Measurements from ENCODE around the gene MRPL39. TPM values are rescaled to one million over a fixed set of nuclear protein-coding genes. Genes with fewer than 3 reads are reported as not detected.

MRPL39 gene
- total and polyA plus RNA-seq, 8 donors: 2.9 to 65.6 (median 31.5) TPM; not detected in 1

DNA sequence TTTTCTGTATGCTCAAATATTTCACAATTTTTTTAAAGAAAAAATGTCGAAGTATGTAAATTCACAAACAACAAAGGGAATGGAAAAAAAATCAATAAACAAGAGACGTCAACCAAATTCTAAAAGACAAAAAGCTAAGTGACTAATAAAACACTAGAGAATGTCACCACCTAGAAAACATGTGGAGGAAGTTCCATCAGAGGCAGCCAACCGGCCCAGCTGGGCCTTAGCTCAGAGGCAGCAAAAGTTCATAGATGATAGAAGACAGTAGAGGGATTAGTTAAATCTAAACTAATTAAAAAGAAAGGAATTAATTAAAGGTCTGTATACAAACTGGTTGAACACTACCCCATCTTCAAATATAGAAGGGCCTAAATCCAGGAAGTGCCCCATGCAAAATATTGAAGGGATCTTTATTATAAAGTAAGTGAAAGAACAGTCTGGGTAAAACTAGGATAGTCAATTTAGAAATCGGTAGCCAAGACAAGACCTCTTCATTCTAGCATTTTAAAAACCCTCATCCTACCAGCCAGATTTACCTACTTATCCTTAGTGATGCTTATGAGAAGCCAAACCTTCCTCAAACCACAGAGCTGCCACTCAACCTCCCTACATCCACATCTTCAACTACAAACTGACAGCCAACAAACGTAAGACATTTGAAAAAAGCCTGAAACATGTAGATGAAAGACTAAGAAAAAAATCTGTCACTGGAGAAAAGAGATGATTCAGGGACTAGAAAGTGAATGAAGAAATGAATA, 23.7 kb downstream of the MRPL39 start:
- TF ChIP-seq POLR2AphosphoS5 (IDR thresholded peaks at IDR 0.05) (no peak), EP300 (IDR thresholded peaks at IDR 0.05) (no peak), POLR2A (IDR thresholded peaks at IDR 0.05) (no peak)
- TF ChIP-seq, protein P1, sequence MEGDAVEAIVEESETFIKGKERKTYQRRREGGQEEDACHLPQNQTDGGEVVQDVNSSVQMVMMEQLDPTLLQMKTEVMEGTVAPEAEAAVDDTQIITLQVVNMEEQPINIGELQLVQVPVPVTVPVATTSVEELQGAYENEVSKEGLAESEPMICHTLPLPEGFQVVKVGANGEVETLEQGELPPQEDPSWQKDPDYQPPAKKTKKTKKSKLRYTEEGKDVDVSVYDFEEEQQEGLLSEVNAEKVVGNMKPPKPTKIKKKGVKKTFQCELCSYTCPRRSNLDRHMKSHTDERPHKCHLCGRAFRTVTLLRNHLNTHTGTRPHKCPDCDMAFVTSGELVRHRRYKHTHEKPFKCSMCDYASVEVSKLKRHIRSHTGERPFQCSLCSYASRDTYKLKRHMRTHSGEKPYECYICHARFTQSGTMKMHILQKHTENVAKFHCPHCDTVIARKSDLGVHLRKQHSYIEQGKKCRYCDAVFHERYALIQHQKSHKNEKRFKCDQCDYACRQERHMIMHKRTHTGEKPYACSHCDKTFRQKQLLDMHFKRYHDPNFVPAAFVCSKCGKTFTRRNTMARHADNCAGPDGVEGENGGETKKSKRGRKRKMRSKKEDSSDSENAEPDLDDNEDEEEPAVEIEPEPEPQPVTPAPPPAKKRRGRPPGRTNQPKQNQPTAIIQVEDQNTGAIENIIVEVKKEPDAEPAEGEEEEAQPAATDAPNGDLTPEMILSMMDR (IDR thresholded peaks at IDR 0.05): no peak
- H3K4me3 ChIP-seq: no peak overlapping the region
- no peaks in the 10 kb centered on the region for H3K4me1 ChIP-seq
- H3K36me3 ChIP-seq: peaks cover 7 to 44% (median 40%) of the 10 kb centered on the region in 4 donors
- 66 to 84% (median 80%) methylated on average over 5 of the region's 5 CpGs for WGBS, 5 donors
- no peak for DNase-seq
- no peaks in the 10 kb centered on the region for H3K27me3 ChIP-seq
- no peak overlapping the region for H3K27ac ChIP-seq
- H3K9me3 ChIP-seq: no peaks in the 10 kb centered on the region
- intact Hi-C loops (cut with DNase I; ENCODE audit: low total_unique reads): no loop called here

DNA sequence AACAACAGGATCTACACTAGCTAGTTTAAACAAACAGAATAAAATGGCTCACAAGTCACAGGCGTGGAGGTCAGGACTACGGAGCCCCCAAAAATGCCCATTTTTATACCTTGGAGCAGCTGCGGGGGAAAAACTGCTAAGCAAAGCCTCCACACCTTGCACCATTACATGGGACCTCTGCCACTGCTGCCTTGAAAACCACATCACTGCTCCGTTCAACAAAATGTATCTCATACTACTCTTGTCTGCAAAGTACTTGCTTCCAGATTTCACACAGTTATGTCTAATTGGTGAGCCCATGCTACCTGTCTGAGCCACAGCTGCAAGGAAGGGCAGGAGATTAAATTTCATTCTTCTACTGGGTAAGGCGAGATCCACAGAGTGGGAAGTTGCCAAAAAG, 24.4 kb downstream of the MRPL39 start:
- no peak for DNase-seq
- Histone ChIP-seq H3K36me3 (peaks cover 5 to 39% (median 38%) of the 10 kb centered on the region in 4 donors), H3K4me1 (no peaks in the 10 kb centered on the region), H3K9me3 (no peaks in the 10 kb centered on the region), H3K4me3 (no peak overlapping the region), H3K27me3 (no peaks in the 10 kb centered on the region), H3K27ac (no peak overlapping the region)
- 88 to 93% (median 90%) methylated on average over 5 of the region's 5 CpGs for WGBS, 5 donors
- TF ChIP-seq EP300 (IDR thresholded peaks at IDR 0.05): no peak
- no peak for TF ChIP-seq POLR2A (IDR thresholded peaks at IDR 0.05)
- TF ChIP-seq POLR2AphosphoS5 (IDR thresholded peaks at IDR 0.05): no peak
- TF ChIP-seq, protein P1 (IDR thresholded peaks at IDR 0.05): no peak
- intact Hi-C loops (cut with DNase I; ENCODE audit: low total_unique reads): no loop called here

GRCh38 chr21:25582164-25582790, 25.0 kb downstream of the MRPL39 start:
- H3K27ac ChIP-seq: no peak overlapping the region
- intact Hi-C loops (cut with DNase I; ENCODE audit: low total_unique reads): no loop called here
- whole genome bisulfite sequencing, 5 donors: 94 to 97% (median 95%) methylated on average over 3 of the region's 3 CpGs
- no peak overlapping the region for H3K4me3 ChIP-seq
- TF ChIP-seq POLR2A (IDR thresholded peaks at IDR 0.05) (no peak), POLR2AphosphoS5 (IDR thresholded peaks at IDR 0.05) (no peak), EP300 (IDR thresholded peaks at IDR 0.05) (no peak)
- TF ChIP-seq, protein P1 (IDR thresholded peaks at IDR 0.05): no peak
- no peaks in the 10 kb centered on the region for H3K4me1 ChIP-seq
- H3K9me3 ChIP-seq: no peaks in the 10 kb centered on the region
- peaks cover 0 to 35% (median 34%) of the 10 kb centered on the region in 4 donors for H3K36me3 ChIP-seq
- no peaks in the 10 kb centered on the region for H3K27me3 ChIP-seq
- DNase-seq: no peak

GRCh38 chr21:25581582-25581981, 25.7 kb downstream of the MRPL39 start:
- H3K27me3 ChIP-seq: no peaks in the 10 kb centered on the region
- no peaks in the 10 kb centered on the region for H3K4me1 ChIP-seq
- DNase-seq: no peak
- H3K36me3 ChIP-seq: peaks cover 0 to 35% (median 28%) of the 10 kb centered on the region in 4 donors
- no peak overlapping the region for H3K27ac ChIP-seq
- intact Hi-C loops (cut with DNase I; ENCODE audit: low total_unique reads): no loop called here
- H3K9me3 ChIP-seq: no peaks in the 10 kb centered on the region
- H3K4me3 ChIP-seq: no peak overlapping the region
- TF ChIP-seq POLR2A (IDR thresholded peaks at IDR 0.05): no peak
- no peak for TF ChIP-seq POLR2AphosphoS5 (IDR thresholded peaks at IDR 0.05)
- no peak for TF ChIP-seq EP300 (IDR thresholded peaks at IDR 0.05)
- TF ChIP-seq, protein P1 (IDR thresholded peaks at IDR 0.05): no peak
- WGBS, 5 donors: 95 to 100% (median 98%) methylated on average over 3 of the region's 3 CpGs
